Measurements from ENCODE around the gene CSN3. TPM values are rescaled to one million over a fixed set of nuclear protein-coding genes. Genes with fewer than 3 reads are reported as not detected.
"Not testable (repeated sequence)": the region's sequence is repeated elsewhere in the genome, so short reads cannot be mapped to it uniquely, and the experiment has no call there.

Gene CSN3
- total RNA-seq, 1 experiment from 2014 or later = not detected

DNA sequence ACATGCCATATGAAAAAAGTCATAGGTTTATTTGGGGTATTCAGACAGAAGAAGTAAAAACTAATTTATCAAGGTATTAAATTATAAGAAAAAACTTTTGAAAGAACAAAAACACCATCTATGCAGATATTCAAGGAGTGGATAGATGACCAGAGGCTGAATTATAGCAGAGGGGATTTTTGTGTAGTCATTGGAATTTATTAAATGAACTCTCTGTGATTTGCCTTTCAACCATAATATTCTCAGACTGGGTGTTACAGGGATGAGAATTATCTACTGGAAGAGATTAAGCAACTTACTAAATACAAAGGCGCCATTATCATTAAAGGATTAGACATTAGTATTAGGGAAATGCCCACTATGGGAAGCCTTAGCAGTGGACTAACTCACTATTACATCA, 25.8 kb upstream of the CSN3 start:
- H3K27ac Mint-ChIP-seq (ENCODE audit: unreplicated experiment); H3K27me3 ChIP-seq (replicated peaks; ENCODE audit: control insufficient read depth, insufficient read depth, low read length); BruUV-seq (replicated peaks); POLR2A ChIA-PET; H3K36me3 Mint-ChIP-seq (ENCODE audit: insufficient read depth, unreplicated experiment); CTCF ChIA-PET; H3K4me3 Mint-ChIP-seq (ENCODE audit: unreplicated experiment); H3K4me1 ChIP-seq; H3K4me3 ChIP-seq (ENCODE audit: low read depth, low read length); H3K36me3 ChIP-seq (ENCODE audit: control insufficient read depth, insufficient read depth, low read length); H3K9me3 ChIP-seq; DNase-seq; H3K27me3 Mint-ChIP-seq (ENCODE audit: insufficient read depth, unreplicated experiment); intact Hi-C loops (cut with micrococcal nuclease; ENCODE audit: unreplicated experiment); H3K4me1 Mint-ChIP-seq (ENCODE audit: low read depth, unreplicated experiment): not testable (repeated sequence)
- H3K9me3 Mint-ChIP-seq (ENCODE audit: unreplicated experiment) = peaks cover 12% of the 10 kb centered on the region

DNA sequence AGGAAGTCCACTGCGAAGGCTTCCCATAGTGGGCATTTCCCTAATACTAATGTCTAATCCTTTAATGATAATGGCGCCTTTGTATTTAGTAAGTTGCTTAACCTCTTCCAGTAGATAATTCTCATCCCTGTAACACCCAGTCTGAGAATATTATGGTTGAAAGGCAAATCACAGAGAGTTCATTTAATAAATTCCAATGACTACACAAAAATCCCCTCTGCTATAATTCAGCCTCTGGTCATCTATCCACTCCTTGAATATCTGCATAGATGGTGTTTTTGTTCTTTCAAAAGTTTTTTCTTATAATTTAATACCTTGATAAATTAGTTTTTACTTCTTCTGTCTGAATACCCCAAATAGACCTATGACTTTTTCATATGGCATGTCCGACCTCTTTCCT, 21.0 kb upstream of the CSN3 start:
- not testable (repeated sequence) for H3K4me3 Mint-ChIP-seq (ENCODE audit: unreplicated experiment)

DNA sequence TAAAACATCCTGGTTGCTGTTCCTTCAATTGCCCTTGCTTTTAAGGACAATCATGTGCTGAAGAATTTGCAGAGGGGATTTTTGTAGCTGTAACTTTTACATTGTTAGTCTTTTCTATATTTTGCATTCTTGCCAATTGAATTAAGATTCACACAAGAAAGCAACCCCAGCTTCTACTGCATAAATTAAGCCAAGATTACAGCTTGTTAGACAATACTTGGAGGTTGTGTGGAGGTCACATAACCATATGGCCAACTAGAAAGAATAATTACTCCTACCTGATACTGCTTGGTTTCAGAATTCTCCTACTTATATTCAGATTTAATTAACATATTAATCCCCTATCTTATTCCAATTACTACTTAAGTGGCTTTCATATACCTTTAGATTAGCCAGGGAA, 20.6 kb upstream of the CSN3 start:
- H3K4me3 ChIP-seq (ENCODE audit: low read depth, low read length); intact Hi-C loops (cut with micrococcal nuclease; ENCODE audit: unreplicated experiment); H3K36me3 ChIP-seq (ENCODE audit: control insufficient read depth, insufficient read depth, low read length); H3K27me3 ChIP-seq (replicated peaks; ENCODE audit: control insufficient read depth, insufficient read depth, low read length); H3K36me3 Mint-ChIP-seq (ENCODE audit: insufficient read depth, unreplicated experiment); H3K9me3 Mint-ChIP-seq (ENCODE audit: unreplicated experiment); CTCF ChIA-PET; H3K4me3 Mint-ChIP-seq (ENCODE audit: unreplicated experiment); H3K27ac Mint-ChIP-seq (ENCODE audit: unreplicated experiment); H3K4me1 Mint-ChIP-seq (ENCODE audit: low read depth, unreplicated experiment); BruUV-seq (replicated peaks); DNase-seq; H3K4me1 ChIP-seq; H3K27me3 Mint-ChIP-seq (ENCODE audit: insufficient read depth, unreplicated experiment); POLR2A ChIA-PET; H3K9me3 ChIP-seq: not testable (repeated sequence)

More for the DNA sequence above, 21.0 kb upstream of the CSN3 start:
- BruUV-seq (replicated peaks); H3K4me3 ChIP-seq (ENCODE audit: low read depth, low read length); H3K27me3 ChIP-seq (replicated peaks; ENCODE audit: control insufficient read depth, insufficient read depth, low read length); H3K9me3 ChIP-seq; POLR2A ChIA-PET; H3K27me3 Mint-ChIP-seq (ENCODE audit: insufficient read depth, unreplicated experiment); H3K36me3 ChIP-seq (ENCODE audit: control insufficient read depth, insufficient read depth, low read length); CTCF ChIA-PET; intact Hi-C loops (cut with micrococcal nuclease; ENCODE audit: unreplicated experiment); H3K4me1 Mint-ChIP-seq (ENCODE audit: low read depth, unreplicated experiment); DNase-seq; H3K36me3 Mint-ChIP-seq (ENCODE audit: insufficient read depth, unreplicated experiment); H3K27ac Mint-ChIP-seq (ENCODE audit: unreplicated experiment); H3K9me3 Mint-ChIP-seq (ENCODE audit: unreplicated experiment); H3K4me1 ChIP-seq: not testable (repeated sequence)

DNA sequence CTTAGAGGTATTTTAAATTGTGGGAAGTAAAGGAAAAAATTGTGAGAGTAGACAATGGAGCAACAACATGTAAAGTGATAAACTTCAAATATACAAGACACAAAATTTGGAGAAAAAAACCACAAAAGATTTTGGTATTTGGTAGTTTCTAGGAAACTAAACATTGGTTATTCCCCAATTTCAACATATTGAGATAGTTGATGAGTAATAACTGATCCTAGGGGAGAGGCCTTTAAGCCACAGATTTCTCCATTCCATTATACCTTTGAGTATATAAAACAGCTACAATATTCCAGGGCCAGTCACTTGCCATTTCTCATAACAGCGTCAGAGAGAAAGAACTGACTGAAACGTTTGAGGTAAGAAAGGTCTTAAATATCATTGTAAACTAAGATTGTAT, 16.6 kb upstream of the CSN3 start, which contains the start of gene FDCSP:
FDCSP (plus strand) TSS at position 301 of the 400 bp plus-strand sequence. CDS start 5,071 bp downstream, outside the sequence.
- H3K4me1 Mint-ChIP-seq (ENCODE audit: low read depth, unreplicated experiment) = no peaks in the 10 kb centered on the region
- CTCF ChIA-PET = no interaction called here

More for the DNA sequence above, 16.6 kb upstream of the CSN3 start, which contains the start of gene FDCSP:
- H3K27me3 ChIP-seq (replicated peaks; ENCODE audit: control insufficient read depth, insufficient read depth, low read length) = no peaks in the 10 kb centered on the region
- no peaks in the 10 kb centered on the region for H3K4me1 ChIP-seq
- H3K4me3 Mint-ChIP-seq (ENCODE audit: unreplicated experiment) = no peak within 1 kb of the TSS
- TF ChIP-seq, protein P1, sequence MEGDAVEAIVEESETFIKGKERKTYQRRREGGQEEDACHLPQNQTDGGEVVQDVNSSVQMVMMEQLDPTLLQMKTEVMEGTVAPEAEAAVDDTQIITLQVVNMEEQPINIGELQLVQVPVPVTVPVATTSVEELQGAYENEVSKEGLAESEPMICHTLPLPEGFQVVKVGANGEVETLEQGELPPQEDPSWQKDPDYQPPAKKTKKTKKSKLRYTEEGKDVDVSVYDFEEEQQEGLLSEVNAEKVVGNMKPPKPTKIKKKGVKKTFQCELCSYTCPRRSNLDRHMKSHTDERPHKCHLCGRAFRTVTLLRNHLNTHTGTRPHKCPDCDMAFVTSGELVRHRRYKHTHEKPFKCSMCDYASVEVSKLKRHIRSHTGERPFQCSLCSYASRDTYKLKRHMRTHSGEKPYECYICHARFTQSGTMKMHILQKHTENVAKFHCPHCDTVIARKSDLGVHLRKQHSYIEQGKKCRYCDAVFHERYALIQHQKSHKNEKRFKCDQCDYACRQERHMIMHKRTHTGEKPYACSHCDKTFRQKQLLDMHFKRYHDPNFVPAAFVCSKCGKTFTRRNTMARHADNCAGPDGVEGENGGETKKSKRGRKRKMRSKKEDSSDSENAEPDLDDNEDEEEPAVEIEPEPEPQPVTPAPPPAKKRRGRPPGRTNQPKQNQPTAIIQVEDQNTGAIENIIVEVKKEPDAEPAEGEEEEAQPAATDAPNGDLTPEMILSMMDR (IDR thresholded peaks at IDR 0.05; ENCODE audit: insufficient read depth in 1 of 2, low read depth in 1 of 2, low read length in 1 of 2, severe bottlenecking in 1 of 2, unreplicated experiment in 1 of 2) = no peak
- no peaks in the 10 kb centered on the region for H3K36me3 Mint-ChIP-seq (ENCODE audit: insufficient read depth, unreplicated experiment)
- H3K27me3 Mint-ChIP-seq (ENCODE audit: insufficient read depth, unreplicated experiment) = no peaks in the 10 kb centered on the region
- no peak within 1 kb of the TSS for H3K27ac Mint-ChIP-seq (ENCODE audit: unreplicated experiment)
- H3K36me3 ChIP-seq (ENCODE audit: control insufficient read depth, insufficient read depth, low read length) = no peaks in the 10 kb centered on the region
- POLR2A ChIA-PET = no interaction called here
- no peaks in the 10 kb centered on the region for H3K9me3 ChIP-seq
- no peak within 1 kb of the TSS for H3K4me3 ChIP-seq (ENCODE audit: low read depth, low read length)
- DNase-seq = no peak
- no TSS peak for BruUV-seq (replicated peaks)
- peaks cover 9% of the 10 kb centered on the region for H3K9me3 Mint-ChIP-seq (ENCODE audit: unreplicated experiment)
- intact Hi-C loops (cut with micrococcal nuclease; ENCODE audit: unreplicated experiment) = no loop called here
